Measurements from ENCODE around the gene MSI2. TPM values are rescaled to one million over a fixed set of nuclear protein-coding genes. Genes with fewer than 3 reads are reported as not detected.

Gene MSI2
- polyA plus RNA-seq, 1 experiment, result 9.2 TPM

DNA sequence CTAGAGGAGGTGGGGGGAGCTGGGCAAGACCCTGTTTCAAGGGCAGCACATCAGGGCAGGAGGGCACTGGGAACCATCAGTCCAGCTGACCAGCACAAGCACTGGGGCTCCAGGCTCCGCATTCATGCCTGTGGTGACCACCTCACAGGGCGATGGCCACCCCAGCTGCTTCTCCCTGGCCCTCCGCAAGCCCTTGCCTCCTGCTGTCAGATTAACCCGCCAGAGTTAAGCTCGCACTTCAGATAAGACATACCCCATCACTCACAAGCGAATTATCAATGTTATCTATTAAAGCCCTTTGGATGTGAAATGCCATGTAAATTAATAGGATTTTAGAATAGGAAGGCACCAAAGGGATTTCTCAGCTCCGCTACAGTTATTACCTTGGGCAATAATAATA, 383.8 kb downstream of the MSI2 start:
- no peak for TF ChIP-seq CTCF (IDR thresholded peaks at IDR 0.05; ENCODE audit: insufficient read depth, low read depth, low read length)
- ChIA-PET POLR2A (no interaction called here), CTCF (no interaction called here)
- Histone ChIP-seq H3K27me3 (ENCODE audit: control insufficient read depth, insufficient read depth, low read length) (no peaks in the 10 kb centered on the region), H3K36me3 (ENCODE audit: control insufficient read depth, insufficient read depth, low read length) (no peaks in the 10 kb centered on the region), H3K4me3 (ENCODE audit: low read depth, low read length) (no peak overlapping the region)
- DNase-seq (ENCODE audit: low read depth), result no peak

- no peak for DNase-seq (ENCODE audit: low read depth)
- Histone ChIP-seq H3K27me3 (ENCODE audit: control insufficient read depth, insufficient read depth, low read length) (no peaks in the 10 kb centered on the region), H3K4me3 (ENCODE audit: low read depth, low read length) (no peak overlapping the region), H3K36me3 (ENCODE audit: control insufficient read depth, insufficient read depth, low read length) (no peaks in the 10 kb centered on the region)
- no peak for TF ChIP-seq CTCF (IDR thresholded peaks at IDR 0.05; ENCODE audit: insufficient read depth, low read depth, low read length)
- CTCF ChIA-PET, result interaction anchor here (0.9 to 1.2 kb wide), 3 partner anchors 20 to 30 kb away, joined by 3 read pairs; no protein-coding TSS in a partner anchor
- POLR2A ChIA-PET, result no interaction called here
Measured at GRCh38 chr17:57641761-57642160, 385.4 kb downstream of the MSI2 start.

- POLR2A ChIA-PET, result no interaction called here
- CTCF ChIA-PET, result interaction anchor here (1.0 to 1.3 kb wide), 3 partner anchors 26 to 45 kb away, joined by 3 to 6 read pairs (median 3); no protein-coding TSS in a partner anchor
- no peak overlapping the region for H3K4me3 ChIP-seq (ENCODE audit: low read depth, low read length)
- H3K27me3 ChIP-seq (ENCODE audit: control insufficient read depth, insufficient read depth, low read length), result no peaks in the 10 kb centered on the region
- H3K36me3 ChIP-seq (ENCODE audit: control insufficient read depth, insufficient read depth, low read length), result no peaks in the 10 kb centered on the region
- no peak for DNase-seq (ENCODE audit: low read depth)
- no peak for TF ChIP-seq CTCF (IDR thresholded peaks at IDR 0.05; ENCODE audit: insufficient read depth, low read depth, low read length)
Measured at GRCh38 chr17:57643062-57643461, 386.7 kb downstream of the MSI2 start.

DNA sequence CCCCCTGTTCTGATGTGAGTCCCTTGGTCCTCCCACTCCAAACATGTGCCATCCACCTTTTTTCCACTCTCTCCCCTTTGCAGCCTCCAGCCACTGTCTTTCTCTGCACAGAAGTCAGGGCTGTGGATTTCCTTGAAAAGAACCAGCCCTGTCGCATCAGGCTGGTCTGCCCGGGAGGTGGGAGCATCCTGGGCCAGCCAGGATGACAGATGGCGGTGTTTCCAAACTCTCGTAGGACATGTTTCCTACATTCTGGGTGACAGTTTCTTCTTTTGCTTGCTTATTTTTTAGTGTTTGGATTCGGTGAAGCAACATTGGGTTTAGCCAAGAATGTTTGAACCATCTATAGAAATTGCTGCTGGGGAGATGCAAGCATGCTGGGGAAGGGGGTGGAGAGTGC, 388.0 kb downstream of the MSI2 start:
- DNase-seq (ENCODE audit: low read depth), result no peak
- no peaks in the 10 kb centered on the region for H3K36me3 ChIP-seq (ENCODE audit: control insufficient read depth, insufficient read depth, low read length)
- POLR2A ChIA-PET, result no interaction called here
- TF ChIP-seq CTCF (IDR thresholded peaks at IDR 0.05; ENCODE audit: insufficient read depth, low read depth, low read length), result no peak
- H3K4me3 ChIP-seq (ENCODE audit: low read depth, low read length), result no peak overlapping the region
- CTCF ChIA-PET, result interaction anchor here (1.8 kb wide), 1 partner anchor 401 kb away, joined by 6 read pairs; no protein-coding TSS in a partner anchor
- H3K27me3 ChIP-seq (ENCODE audit: control insufficient read depth, insufficient read depth, low read length), result no peaks in the 10 kb centered on the region

DNA sequence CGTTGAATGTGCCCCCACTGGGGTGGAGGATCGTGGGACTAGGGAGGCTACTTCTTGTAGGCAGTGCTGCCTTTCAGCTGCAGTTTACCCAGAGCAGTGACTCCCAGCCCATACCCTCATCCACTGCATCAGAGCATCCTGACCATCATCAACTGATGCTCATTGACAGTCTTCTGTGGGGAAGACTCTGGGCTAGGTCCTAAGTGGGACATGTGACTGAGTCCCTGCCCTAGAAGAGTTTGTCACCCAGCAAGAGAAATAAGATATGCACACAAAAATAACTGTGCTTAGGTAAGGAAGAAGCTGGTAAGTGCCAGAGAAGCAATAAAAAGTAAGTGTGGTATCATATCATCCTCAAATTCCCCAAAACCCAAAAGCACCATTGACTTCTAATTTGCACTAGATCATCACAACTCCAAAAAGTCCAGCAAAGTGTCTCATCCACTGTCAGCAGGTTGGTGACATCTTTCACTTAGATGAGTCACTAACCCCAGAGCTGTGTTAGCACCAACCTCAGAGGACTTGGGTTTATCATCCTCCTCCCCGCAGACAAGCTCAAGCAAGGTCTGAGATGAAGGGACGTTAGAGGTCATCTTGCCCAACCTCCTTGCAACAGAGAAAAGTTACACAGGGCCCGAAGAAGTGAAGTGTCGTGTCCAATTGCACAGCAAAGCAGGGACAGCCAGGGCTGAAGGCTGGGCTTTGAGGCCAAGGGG, 389.8 kb downstream of the MSI2 start:
- H3K36me3 ChIP-seq (ENCODE audit: control insufficient read depth, insufficient read depth, low read length), result no peaks in the 10 kb centered on the region; the same call in 1 of the 2 replicates
- H3K27me3 ChIP-seq (ENCODE audit: control insufficient read depth, insufficient read depth, low read length), result no peaks in the 10 kb centered on the region
- POLR2A ChIA-PET, result no interaction called here
- no peak for TF ChIP-seq CTCF (IDR thresholded peaks at IDR 0.05; ENCODE audit: insufficient read depth, low read depth, low read length)
- CTCF ChIA-PET, result interaction anchor here (1.4 to 2.2 kb wide), 3 partner anchors 9 to 403 kb away, joined by 5 to 6 read pairs (median 6); no protein-coding TSS in a partner anchor
- no peak for DNase-seq (ENCODE audit: low read depth)
- H3K4me3 ChIP-seq (ENCODE audit: low read depth, low read length), result no peak overlapping the region
